OCI-LY3 (cell line): ENCODE data around the gene PRDM7.
"Not testable (repeated sequence)": the region's sequence is repeated elsewhere in the genome, so short reads cannot be mapped to it uniquely, and the experiment has no call there.

Experiments used
- EZH2phosphoT487 ChIP-seq: fragments of 200-600 bp; shearing (Covaris generic); IDR thresholded peaks from 2 replicates; pipeline ENCODE4 v1.6.1; 2018; ENCODE audit warnings: antibody characterized with exemption, mixed run types, low read depth
- TF ChIP-seq, protein P1 (sequence below): fragments of 200-600, 300-600 bp; sonication (generic); IDR thresholded peaks from 2 replicates; pipeline ENCODE4 v1.5.1; 2014; ENCODE audit warnings: antibody characterized with exemption, low read length, low read depth

- TF ChIP-seq, protein P1, sequence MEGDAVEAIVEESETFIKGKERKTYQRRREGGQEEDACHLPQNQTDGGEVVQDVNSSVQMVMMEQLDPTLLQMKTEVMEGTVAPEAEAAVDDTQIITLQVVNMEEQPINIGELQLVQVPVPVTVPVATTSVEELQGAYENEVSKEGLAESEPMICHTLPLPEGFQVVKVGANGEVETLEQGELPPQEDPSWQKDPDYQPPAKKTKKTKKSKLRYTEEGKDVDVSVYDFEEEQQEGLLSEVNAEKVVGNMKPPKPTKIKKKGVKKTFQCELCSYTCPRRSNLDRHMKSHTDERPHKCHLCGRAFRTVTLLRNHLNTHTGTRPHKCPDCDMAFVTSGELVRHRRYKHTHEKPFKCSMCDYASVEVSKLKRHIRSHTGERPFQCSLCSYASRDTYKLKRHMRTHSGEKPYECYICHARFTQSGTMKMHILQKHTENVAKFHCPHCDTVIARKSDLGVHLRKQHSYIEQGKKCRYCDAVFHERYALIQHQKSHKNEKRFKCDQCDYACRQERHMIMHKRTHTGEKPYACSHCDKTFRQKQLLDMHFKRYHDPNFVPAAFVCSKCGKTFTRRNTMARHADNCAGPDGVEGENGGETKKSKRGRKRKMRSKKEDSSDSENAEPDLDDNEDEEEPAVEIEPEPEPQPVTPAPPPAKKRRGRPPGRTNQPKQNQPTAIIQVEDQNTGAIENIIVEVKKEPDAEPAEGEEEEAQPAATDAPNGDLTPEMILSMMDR: not testable (repeated sequence)
- TF ChIP-seq EZH2phosphoT487: not testable (repeated sequence)
Measured at GRCh38 chr16:90106271-90106670, 29.1 kb upstream of the PRDM7 start.
